ENCODE results near the gene GOT1. TPM values are rescaled to one million over a fixed set of nuclear protein-coding genes. Genes with fewer than 3 reads are reported as not detected.
A peak's percentile ranks its signal among the peaks of the same experiment; 100 is the strongest.

Gene GOT1
- total RNA-seq, 1 donor from 2014 or later, result 35.9 TPM

GRCh38 chr10:99450624-99451498, 20.4 kb upstream of the GOT1 start:
- Mint-ChIP-seq H3K4me3 (no peak overlapping the region), H3K27ac (no peak overlapping the region), H3K36me3 (ENCODE audit: low read depth) (no peaks in the 10 kb centered on the region), H3K27me3 (ENCODE audit: insufficient read depth) (peaks cover 36% of the 10 kb centered on the region), H3K4me1 (ENCODE audit: low read depth) (no peaks in the 10 kb centered on the region), H3K9me3 (no peaks in the 10 kb centered on the region)
- intact Hi-C loops (cut with micrococcal nuclease), result no loop called here
- DNase-seq (ENCODE audit: low spot score), result no peak

- H3K9me3 Mint-ChIP-seq, result no peaks in the 10 kb centered on the region
- intact Hi-C loops (cut with micrococcal nuclease), result no loop called here
- no peaks in the 10 kb centered on the region for H3K4me1 Mint-ChIP-seq (ENCODE audit: low read depth)
- DNase-seq (ENCODE audit: low spot score), result no peak
- H3K27me3 Mint-ChIP-seq (ENCODE audit: insufficient read depth), result peaks cover 31% of the 10 kb centered on the region
- H3K36me3 Mint-ChIP-seq (ENCODE audit: low read depth), result no peaks in the 10 kb centered on the region
- no peak overlapping the region for H3K4me3 Mint-ChIP-seq
- no peak overlapping the region for H3K27ac Mint-ChIP-seq
These were observed 19.7 kb upstream of the GOT1 start for GRCh38 chr10:99450156-99450555.

DNA sequence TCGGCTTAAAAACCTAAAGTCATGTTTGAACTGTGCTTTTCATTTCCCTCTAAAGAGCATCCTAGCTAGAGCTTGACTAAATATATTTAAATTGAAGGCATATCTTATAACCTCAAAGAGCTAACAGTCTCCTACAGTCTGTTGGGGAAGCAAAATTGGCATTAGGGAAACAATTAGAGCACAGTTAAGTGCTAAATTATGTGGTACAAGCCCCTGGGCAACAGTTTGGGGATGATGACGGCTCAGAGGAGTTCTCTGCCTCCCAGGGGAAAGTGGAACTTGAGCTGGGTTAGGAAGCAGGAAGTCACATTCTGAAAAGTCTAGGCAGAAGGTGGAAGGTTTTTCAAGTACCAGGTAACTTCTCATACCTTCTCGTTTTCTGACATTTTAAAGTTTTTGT, 18.6 kb upstream of the GOT1 start:
- Mint-ChIP-seq H3K4me1 (ENCODE audit: low read depth) (no peaks in the 10 kb centered on the region), H3K36me3 (ENCODE audit: low read depth) (no peaks in the 10 kb centered on the region), H3K4me3 (no peak overlapping the region), H3K27ac (no peak overlapping the region), H3K9me3 (no peaks in the 10 kb centered on the region), H3K27me3 (ENCODE audit: insufficient read depth) (peaks cover 31% of the 10 kb centered on the region)
- intact Hi-C loops (cut with micrococcal nuclease), result no loop called here
- DNase-seq (ENCODE audit: low spot score), result no peak

DNA sequence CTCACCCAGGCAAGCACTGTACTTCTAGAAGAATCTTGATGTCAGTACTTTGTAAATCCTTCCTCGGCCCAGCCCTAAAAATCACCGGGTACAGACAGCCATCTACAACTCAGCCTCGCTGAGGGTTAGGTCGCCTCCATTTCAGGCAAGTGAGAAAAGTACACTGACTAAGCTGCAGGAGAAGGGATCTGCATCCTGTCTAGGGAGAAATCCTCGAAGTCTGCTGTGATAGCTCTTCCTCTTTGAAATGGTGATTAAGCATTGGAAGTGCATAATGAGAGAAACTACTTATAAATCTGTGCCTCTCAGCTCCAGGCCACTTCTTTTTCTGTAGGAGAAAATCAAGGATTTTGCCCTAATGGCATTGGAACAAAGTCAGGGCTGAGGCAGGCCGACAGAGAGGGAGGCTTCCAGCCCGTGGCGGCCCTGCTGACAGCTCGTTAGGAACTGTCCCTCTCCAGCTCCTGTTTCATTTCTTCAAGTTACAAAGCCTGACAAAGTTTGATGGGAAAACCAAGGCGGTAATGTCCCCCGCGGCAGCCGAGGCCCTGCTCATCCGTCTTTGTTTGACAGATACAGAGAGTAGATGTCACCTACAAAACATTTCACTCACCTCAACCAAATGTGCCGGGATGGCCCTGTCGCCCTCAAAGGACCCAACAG, 14.1 kb upstream of the GOT1 start:
- H3K9me3 Mint-ChIP-seq, result no peaks in the 10 kb centered on the region
- no peaks in the 10 kb centered on the region for H3K36me3 Mint-ChIP-seq (ENCODE audit: low read depth)
- no peak overlapping the region for H3K4me3 Mint-ChIP-seq
- no peak overlapping the region for H3K27ac Mint-ChIP-seq
- no peak for DNase-seq (ENCODE audit: low spot score)
- peaks cover 11% of the 10 kb centered on the region for H3K27me3 Mint-ChIP-seq (ENCODE audit: insufficient read depth)
- intact Hi-C loops (cut with micrococcal nuclease), result no loop called here
- H3K4me1 Mint-ChIP-seq (ENCODE audit: low read depth), result no peaks in the 10 kb centered on the region

- Mint-ChIP-seq H3K36me3 (ENCODE audit: low read depth) (no peaks in the 10 kb centered on the region), H3K9me3 (no peaks in the 10 kb centered on the region), H3K4me1 (ENCODE audit: low read depth) (no peaks in the 10 kb centered on the region), H3K27me3 (ENCODE audit: insufficient read depth) (peaks cover 9% of the 10 kb centered on the region), H3K27ac (no peak overlapping the region), H3K4me3 (no peak overlapping the region)
- intact Hi-C loops (cut with micrococcal nuclease), result no loop called here
- DNase-seq (ENCODE audit: low spot score), result no peak
These were observed 13.1 kb upstream of the GOT1 start for GRCh38 chr10:99443500-99443899.

- H3K27me3 Mint-ChIP-seq (ENCODE audit: insufficient read depth), result peaks cover 5% of the 10 kb centered on the region
- no peaks in the 10 kb centered on the region for H3K4me1 Mint-ChIP-seq (ENCODE audit: low read depth)
- H3K4me3 Mint-ChIP-seq, result no peak overlapping the region
- intact Hi-C loops (cut with micrococcal nuclease), result no loop called here
- no peak overlapping the region for H3K27ac Mint-ChIP-seq
- no peak for DNase-seq (ENCODE audit: low spot score)
- no peaks in the 10 kb centered on the region for H3K36me3 Mint-ChIP-seq (ENCODE audit: low read depth)
- no peaks in the 10 kb centered on the region for H3K9me3 Mint-ChIP-seq
These were observed 12.0 kb upstream of the GOT1 start for GRCh38 chr10:99442394-99442793.

GRCh38 chr10:99438890-99439289, 8.5 kb upstream of the GOT1 start:
- Mint-ChIP-seq H3K36me3 (ENCODE audit: low read depth) (no peaks in the 10 kb centered on the region), H3K27ac (no peak overlapping the region), H3K9me3 (no peaks in the 10 kb centered on the region), H3K27me3 (ENCODE audit: insufficient read depth) (no peaks in the 10 kb centered on the region), H3K4me3 (no peak overlapping the region), H3K4me1 (ENCODE audit: low read depth) (no peaks in the 10 kb centered on the region)
- intact Hi-C loops (cut with micrococcal nuclease), result loop anchor here (10.0 kb wide), 1 partner anchor 1304 kb away; the partner anchor contains the start of gene R3HCC1L
- DNase-seq (ENCODE audit: low spot score), result no peak

DNA sequence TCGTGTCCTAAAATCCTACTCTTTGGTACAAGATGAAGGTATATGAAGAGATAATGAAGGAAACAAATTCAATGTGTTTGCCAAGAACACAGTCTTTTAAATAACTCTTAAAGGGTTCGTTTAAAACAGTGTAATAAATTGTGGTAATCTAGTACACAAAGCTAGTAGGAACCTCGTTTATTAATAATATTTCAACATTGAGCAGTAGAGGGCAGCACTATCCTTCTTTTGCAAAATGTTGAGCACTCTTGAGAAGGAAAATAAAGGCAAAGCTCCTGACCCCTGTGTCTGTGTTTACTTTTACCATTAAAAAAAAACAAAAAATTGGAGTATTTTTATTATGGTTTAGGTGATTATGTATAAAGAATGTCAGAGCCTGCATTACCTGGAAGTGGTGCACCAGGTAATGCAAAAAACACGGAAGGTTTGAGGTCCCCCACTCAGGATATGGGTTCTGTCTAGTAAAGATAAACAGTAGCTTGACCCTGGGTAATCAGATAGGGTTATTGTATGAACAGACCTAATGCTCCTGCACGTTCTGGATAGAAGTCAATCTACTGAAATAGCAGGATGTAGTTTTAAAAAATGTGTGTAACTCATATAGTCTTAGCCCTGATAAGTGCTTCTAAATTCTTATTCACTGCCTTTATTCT, 5.7 kb upstream of the GOT1 start:
- H3K27me3 Mint-ChIP-seq (ENCODE audit: insufficient read depth), result no peaks in the 10 kb centered on the region
- no peaks in the 10 kb centered on the region for H3K9me3 Mint-ChIP-seq
- no peak for DNase-seq (ENCODE audit: low spot score)
- H3K4me3 Mint-ChIP-seq, result no peak overlapping the region
- intact Hi-C loops (cut with micrococcal nuclease), result loop anchor here (1.0 to 10.0 kb wide), 4 partner anchors 112 to 1301 kb away; partner anchors contain the start of gene R3HCC1L
- H3K36me3 Mint-ChIP-seq (ENCODE audit: low read depth), result no peaks in the 10 kb centered on the region
- H3K4me1 Mint-ChIP-seq (ENCODE audit: low read depth), result peaks cover 13% of the 10 kb centered on the region
- H3K27ac Mint-ChIP-seq, result no peak overlapping the region

DNA sequence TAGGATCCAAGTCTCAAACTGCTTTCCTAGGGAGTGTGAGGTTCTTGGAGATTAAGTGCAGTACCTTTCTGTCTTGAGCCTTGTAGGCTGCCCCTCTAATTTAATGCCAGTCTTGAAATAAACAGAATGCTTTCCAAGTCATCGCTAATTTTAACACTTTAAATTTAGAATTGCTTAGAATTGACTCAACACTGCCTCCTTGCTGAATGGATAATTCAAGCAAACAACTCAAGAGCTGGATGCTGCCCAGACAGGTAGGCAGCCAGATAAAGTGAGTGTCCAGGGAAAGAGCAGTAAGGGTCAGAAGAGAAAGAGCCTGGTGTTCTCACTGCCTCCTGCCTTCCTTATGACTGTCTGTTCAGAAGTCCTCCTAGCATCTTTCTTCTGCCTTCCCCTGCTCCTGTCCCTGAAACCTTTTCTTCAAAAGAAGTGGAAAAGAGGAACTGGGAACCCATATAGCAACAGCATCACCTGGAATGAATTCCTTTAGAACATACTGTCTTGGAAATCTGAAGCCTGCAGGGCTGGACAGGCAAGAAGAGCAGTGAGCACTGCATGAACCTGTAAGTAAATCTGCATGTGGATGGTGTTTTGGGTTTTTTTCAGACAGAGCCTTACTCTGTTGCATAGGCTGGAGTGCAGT, 3.1 kb upstream of the GOT1 start:
- no peak for DNase-seq (ENCODE audit: low spot score)
- Mint-ChIP-seq H3K27ac (no peak overlapping the region), H3K27me3 (ENCODE audit: insufficient read depth) (peaks cover 3% of the 10 kb centered on the region), H3K9me3 (no peaks in the 10 kb centered on the region), H3K36me3 (ENCODE audit: low read depth) (no peaks in the 10 kb centered on the region), H3K4me1 (ENCODE audit: low read depth) (peaks cover 26% of the 10 kb centered on the region), H3K4me3 (no peak overlapping the region)
- intact Hi-C loops (cut with micrococcal nuclease), result loop anchor here (5.0 to 10.0 kb wide), 2 partner anchors 986 to 1299 kb away; partner anchors contain the start of genes HPS1 and R3HCC1L

DNA sequence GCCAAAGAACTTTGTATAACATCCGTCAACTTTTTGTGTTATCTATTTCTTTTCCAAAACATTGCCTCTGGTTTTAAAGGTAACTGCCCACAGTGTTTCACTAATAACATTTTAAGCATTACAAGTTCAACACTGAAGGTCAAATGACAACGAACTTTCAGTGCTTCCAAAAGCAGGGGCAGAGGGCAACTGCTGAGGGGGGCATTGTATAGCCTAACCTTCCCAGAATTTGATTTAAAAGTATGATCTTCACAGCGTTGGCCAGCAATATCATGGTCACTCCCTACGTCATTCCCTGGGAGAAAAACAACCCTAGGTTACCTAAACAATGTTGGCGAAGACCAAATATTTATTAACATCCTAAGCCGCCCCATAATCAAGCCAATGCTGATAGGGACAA, 2.5 kb upstream of the GOT1 start:
- Mint-ChIP-seq H3K9me3 (no peaks in the 10 kb centered on the region), H3K36me3 (ENCODE audit: low read depth) (no peaks in the 10 kb centered on the region), H3K4me1 (ENCODE audit: low read depth) (peaks cover 26% of the 10 kb centered on the region), H3K27ac (no peak overlapping the region), H3K4me3 (no peak overlapping the region), H3K27me3 (ENCODE audit: insufficient read depth) (peaks cover 3% of the 10 kb centered on the region)
- intact Hi-C loops (cut with micrococcal nuclease), result loop anchor here (5.0 to 10.0 kb wide), 2 partner anchors 986 to 1298 kb away; partner anchors contain the start of genes HPS1 and R3HCC1L
- no peak for DNase-seq (ENCODE audit: low spot score)

DNA sequence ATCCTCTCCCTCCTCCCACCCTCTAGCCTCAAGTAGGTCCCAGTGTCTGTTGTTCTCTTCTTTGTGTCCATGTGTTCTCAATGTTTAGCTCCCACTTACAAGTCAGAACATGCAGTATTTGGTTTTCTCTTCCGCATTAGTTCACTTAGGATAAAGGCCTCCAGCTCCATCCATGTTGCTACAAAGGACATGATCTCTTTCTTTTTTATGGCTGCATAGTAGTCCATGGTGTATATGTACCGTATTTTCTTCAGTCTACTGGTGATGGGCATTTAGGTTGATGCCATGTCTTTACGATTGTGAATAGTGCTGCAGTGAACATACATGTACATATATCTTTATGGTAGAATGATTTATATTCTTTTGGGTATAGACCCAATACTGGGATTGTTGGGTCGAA, 1.6 kb upstream of the GOT1 start:
- no peak for DNase-seq (ENCODE audit: low spot score)
- Mint-ChIP-seq H3K27ac (no peak overlapping the region), H3K4me1 (ENCODE audit: low read depth) (peaks cover 26% of the 10 kb centered on the region), H3K9me3 (no peaks in the 10 kb centered on the region), H3K4me3 (peak overlapping the region; percentile 99), H3K27me3 (ENCODE audit: insufficient read depth) (peaks cover 3% of the 10 kb centered on the region), H3K36me3 (ENCODE audit: low read depth) (no peaks in the 10 kb centered on the region)
- intact Hi-C loops (cut with micrococcal nuclease), result loop anchor here (5.0 to 10.0 kb wide), 2 partner anchors 985 to 1297 kb away; partner anchors contain the start of genes HPS1 and R3HCC1L

- H3K4me1 Mint-ChIP-seq (ENCODE audit: low read depth), result peaks cover 26% of the 10 kb centered on the region
- H3K27me3 Mint-ChIP-seq (ENCODE audit: insufficient read depth), result peaks cover 3% of the 10 kb centered on the region
- DNase-seq (ENCODE audit: low spot score), result peak; percentile 5
- H3K4me3 Mint-ChIP-seq, result peak overlapping the region; percentile 99
- H3K9me3 Mint-ChIP-seq, result no peaks in the 10 kb centered on the region
- intact Hi-C loops (cut with micrococcal nuclease), result loop anchor here (5.0 to 10.0 kb wide), 2 partner anchors 984 to 1296 kb away; partner anchors contain the start of genes HPS1 and R3HCC1L
- H3K27ac Mint-ChIP-seq, result peak overlapping the region; percentile 94
- no peaks in the 10 kb centered on the region for H3K36me3 Mint-ChIP-seq (ENCODE audit: low read depth)
These were observed 851 bp upstream of the GOT1 start for GRCh38 chr10:99431190-99431760.

All from activated T-helper 1 cell treated with anti-CD3 and anti-CD28 coated beads, Interleukin-12 subunit alpha, Interleukin-12 subunit beta, Interleukin-2, Interleukin-4 antibody, amounts not matched to agents 30 ng/mL and 10 ng/mL and 1 ng/mL, durations not matched to agents 14 hours and 24 hours and 36 hours (primary cell).